Mammary epithelial cell (primary cell): ENCODE measurements around the gene ALKBH8.

ENCODE experiments used
- CTCF ChIP-seq, 2 donors: IDR thresholded peaks in 1 of 2; conservative IDR thresholded peaks in 1 of 2; 2 replicates each; pipeline ENCODE4 v1.5.1; 2011 to 2012; ENCODE audit warnings: inconsistent platforms in 2 of 2, low read length in 2 of 2, mild to moderate bottlenecking in 2 of 2, control low read depth in 1 of 2, low read depth in 1 of 2; ENCODE audit not compliant: insufficient read depth in 1 of 2; ENCODE audit errors: extremely low read depth in 1 of 2
- EZH2 ChIP-seq: IDR thresholded peaks from 2 replicates; pipeline ENCODE4 v1.6.1; 2012; ENCODE audit warnings: low read length, inconsistent platforms, borderline replicate concordance

DNA sequence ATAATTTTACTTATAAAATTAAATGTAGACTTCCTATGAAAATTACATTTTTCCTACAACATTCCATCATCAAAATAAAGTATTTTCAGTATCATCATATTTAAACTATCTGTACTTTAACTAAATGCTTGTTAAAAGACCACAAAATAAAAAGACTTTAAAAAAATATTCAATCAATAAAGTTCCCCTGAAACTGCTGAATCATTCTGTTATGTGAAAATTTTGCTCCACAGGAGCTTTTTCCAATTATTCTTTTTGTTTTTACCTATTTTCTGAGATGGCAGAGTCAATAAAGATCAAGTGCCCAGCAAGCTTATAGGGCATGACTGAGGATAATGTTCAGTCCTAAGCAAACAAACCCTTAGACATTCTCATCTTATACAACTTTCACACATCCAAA, 27.3 kb downstream of the ALKBH8 start:
- no peak for TF ChIP-seq CTCF (conservative IDR thresholded peaks at IDR 0.05 in 1 of 2, IDR thresholded peaks at IDR 0.05 in 1 of 2; ENCODE audit: extremely low read depth in 1 of 2, insufficient read depth in 1 of 2, low read depth in 1 of 2, low read length in 2 of 2)
- no peak for TF ChIP-seq EZH2
